Ovary (tissue), 9 donors: ENCODE results near the gene LYZL2. TPM values are rescaled to one million over a fixed set of nuclear protein-coding genes. Genes with fewer than 3 reads are reported as not detected.
"Not testable (repeated sequence)": the region's sequence is repeated elsewhere in the genome, so short reads cannot be mapped to it uniquely, and the experiment has no call there.

Experiments
- DNase-seq, 5 donors: peaks; one replicate each; pipeline ENCODE4 v3.0.0-alpha.2; 2019 to 2020
- H3K27ac ChIP-seq, 2 donors: fragments of 200-600 bp; one replicate each; pipeline versions ENCODE4 v1.5.1 to v1.8.0; 2019 to 2022
- H3K27me3 ChIP-seq: fragments of 200-600 bp; one replicate; pipeline ENCODE4 v1.8.0; 2022
- H3K36me3 ChIP-seq: fragments of 200-600 bp; sonication (generic); one replicate; pipeline ENCODE4 v1.5.1; 2019
- H3K4me1 ChIP-seq: one replicate; pipeline ENCODE4 v1.8.1; 2013; ENCODE audit warnings: mild to moderate bottlenecking, moderate library complexity; ENCODE audit not compliant: insufficient read depth
- H3K4me3 ChIP-seq: fragments of 200-600 bp; sonication (generic); one replicate; pipeline ENCODE4 v1.5.1; 2017
- H3K9me3 ChIP-seq, 2 donors: fragments of 200-600 bp in 1 of 2; sonication (generic) in 1 of 2; one replicate each; pipeline versions ENCODE4 v1.5.1 to v1.8.1; 2013 to 2019; ENCODE audit warnings: mild to moderate bottlenecking in 1 of 2, moderate library complexity in 1 of 2
- CTCF ChIP-seq, 3 donors: fragments of 450-650 bp in 2 of 3; fragments of 200-600 bp in 1 of 3; IDR thresholded peaks; one replicate each; pipeline versions ENCODE4 v1.5.1 to v1.8.0; 2016 to 2022; ENCODE audit warnings: antibody characterized with exemption in 3 of 3, mild to moderate bottlenecking in 1 of 3
- EP300 ChIP-seq: sonication (generic); formaldehyde crosslinking; IDR thresholded peaks from one replicate; pipeline ENCODE4 v1.6.1; 2017; ENCODE audit warnings: antibody characterized with exemption
- POLR2A ChIP-seq: fragments of 450-650 bp; IDR thresholded peaks from one replicate; pipeline ENCODE4 v1.6.1; 2017; ENCODE audit warnings: antibody characterized with exemption, mild to moderate bottlenecking, moderate library complexity
- WGBS, 3 donors: extraction: QIAGEN DNeasy Blood & Tissue Kit in 1 of 3; methylation state at CpG; one replicate each; pipeline versions ENCODE4 v1.1.5 to v1.1.7; 2013 to 2017; 5-methylcytosine and 5-hydroxymethylcytosine counted together
- intact Hi-C, 4 donors: fragments of 100-400 bp; cut with DNase I; formaldehyde crosslinking; loops; one replicate each; pipeline versions ENCODE4 v1.11.0 to v1.15.1; 2022 to 2023
- polyA plus RNA-seq, 2 donors: library from polyadenylated mRNA; stranded (reverse); fragments of 200-250 nt in 1 of 2; fragments of 350-450 nt in 1 of 2; fragmentation: Illumina TruSeq in 1 of 2; extraction: RNeasy Lipid Tissue Mini Kit (QIAGEN cat#74804) in 1 of 2; gene quantifications; one replicate each; pipeline ENCODE4 v1.2.3, GENCODE V29; 2013 to 2014
- total RNA-seq, 7 donors: library from RNA; depleted of rRNA in 2 of 7; stranded (reverse); fragments of >200 nt in 2 of 7; fragmentation: NEBNext Ultra II Directional in 3 of 7; extraction: Animal tissue kit (Norgen Biotek cat#: 25700) in 3 of 7; gene quantifications; one replicate each; pipeline versions ENCODE4 v1.1.0 to v1.2.4, GENCODE V29; 2016 to 2023
- donor health status: DM: no; HTN: no; CAD: no; lungs with moderate emphysema.
- donor health status: DM: no; HTN: no; CAD: no.
- donor health status: Bipolar disorder and iron deficiency.
- donor health status: DM: yes; HTN: yes; CAD: no.
- donor health status: DM: no; HTN: no; CAD: no.
- donor health status: DM: yes; HTN: yes; CAD: no.

LYZL2 gene
- total and polyA plus RNA-seq, 9 donors = not detected

GRCh38 chr10:30647089-30647488 lies 17.5 kb upstream of the LYZL2 start:
- no peaks in the 10 kb centered on the region for H3K27me3 ChIP-seq
- TF ChIP-seq CTCF (IDR thresholded peaks at IDR 0.05) (no peak), EP300 (no peak), POLR2A (no peak)
- DNase-seq = no peak
- H3K27ac ChIP-seq = no peak overlapping the region
- 24 to 38% (median 35%) methylated on average over 8 of the region's 8 CpGs for WGBS, 3 donors
- H3K4me1 ChIP-seq = no peaks in the 10 kb centered on the region
- no peaks in the 10 kb centered on the region for H3K36me3 ChIP-seq
- intact Hi-C loops = no loop called here
- H3K4me3 ChIP-seq = no peak overlapping the region
- H3K9me3 ChIP-seq = no peaks in the 10 kb centered on the region

GRCh38 chr10:30645340-30645827 lies 15.8 kb upstream of the LYZL2 start:
- intact Hi-C loops = no loop called here
- TF ChIP-seq CTCF (IDR thresholded peaks at IDR 0.05) = no peak
- TF ChIP-seq EP300 = no peak
- no peak for TF ChIP-seq POLR2A
- 2 to 12% (median 6%) methylated on average over 12 to 15 of the region's 15 CpGs for WGBS, 3 donors
- no peaks in the 10 kb centered on the region for H3K36me3 ChIP-seq
- no peak overlapping the region for H3K4me3 ChIP-seq
- H3K27ac ChIP-seq = no peak overlapping the region
- no peaks in the 10 kb centered on the region for H3K9me3 ChIP-seq
- H3K4me1 ChIP-seq = no peaks in the 10 kb centered on the region
- DNase-seq = no peak
- H3K27me3 ChIP-seq = no peaks in the 10 kb centered on the region

- 39 to 59% (median 52%) methylated on average over 5 of the region's 5 CpGs for WGBS, 3 donors
- H3K9me3 ChIP-seq, H3K4me3 ChIP-seq, H3K36me3 ChIP-seq, intact Hi-C loops, H3K4me1 ChIP-seq, H3K27ac ChIP-seq, DNase-seq, H3K27me3 ChIP-seq: not testable (repeated sequence)
Measured at GRCh38 chr10:30644408-30644861, 14.9 kb upstream of the LYZL2 start.

- H3K4me3 ChIP-seq, H3K27me3 ChIP-seq, DNase-seq, H3K27ac ChIP-seq, intact Hi-C loops, H3K9me3 ChIP-seq, H3K4me1 ChIP-seq, H3K36me3 ChIP-seq: not testable (repeated sequence)
- 65 to 79% (median 65%) methylated on average over 11 to 12 of the region's 12 CpGs for WGBS, 3 donors
Measured at GRCh38 chr10:30643557-30644199, 14.1 kb upstream of the LYZL2 start.

- H3K27ac ChIP-seq, intact Hi-C loops, H3K4me1 ChIP-seq, H3K27me3 ChIP-seq, H3K9me3 ChIP-seq, DNase-seq, H3K36me3 ChIP-seq, H3K4me3 ChIP-seq: not testable (repeated sequence)
- WGBS, 3 donors = 73 to 76% (median 74%) methylated on average over 9 to 10 of the region's 13 CpGs
Measured at GRCh38 chr10:30642856-30643255, 13.3 kb upstream of the LYZL2 start.

- 43 to 50% (median 46%) methylated on average over 6 of the region's 6 CpGs for WGBS, 3 donors
- no peaks in the 10 kb centered on the region for H3K36me3 ChIP-seq
- TF ChIP-seq CTCF (IDR thresholded peaks at IDR 0.05) = peak; percentile 48 to 51 (median 48)
- no peak for TF ChIP-seq EP300
- no peak overlapping the region for H3K27ac ChIP-seq
- no peak for DNase-seq
- H3K4me1 ChIP-seq = no peaks in the 10 kb centered on the region
- H3K4me3 ChIP-seq = no peak overlapping the region
- intact Hi-C loops = no loop called here
- no peaks in the 10 kb centered on the region for H3K27me3 ChIP-seq
- no peaks in the 10 kb centered on the region for H3K9me3 ChIP-seq
Measured at GRCh38 chr10:30639946-30640786, 10.6 kb upstream of the LYZL2 start.
